Measurements from ENCODE around the gene PTPRN2.

Gene PTPRN2

GRCh38 chr7:158613481-158613880 lies 25.9 kb upstream of the PTPRN2 start:
- Histone ChIP-seq H3K27me3 (ENCODE audit: control insufficient read depth in 1 of 2, insufficient read depth in 2 of 2, low read length in 2 of 2) (no peaks in the 10 kb centered on the region), H3K4me3 (ENCODE audit: low read depth in 1 of 2, low read length in 2 of 2) (no peak overlapping the region), H3K4me1 (ENCODE audit: insufficient read depth, low read length) (no peaks in the 10 kb centered on the region), H3K36me3 (ENCODE audit: insufficient read depth, low read length) (no peaks in the 10 kb centered on the region), H3K9me3 (ENCODE audit: low read length) (no peaks in the 10 kb centered on the region), H3K9ac (ENCODE audit: low read length) (no peak overlapping the region), H3K27ac (ENCODE audit: low read depth, low read length) (no peak overlapping the region)

- no peak overlapping the region for H3K4me3 ChIP-seq (ENCODE audit: low read depth in 1 of 2, low read length in 2 of 2)
- no peaks in the 10 kb centered on the region for H3K27me3 ChIP-seq (ENCODE audit: control insufficient read depth in 1 of 2, insufficient read depth in 2 of 2, low read length in 2 of 2)
Observed at GRCh38 chr7:158612546-158612945, 24.9 kb upstream of the PTPRN2 start.

GRCh38 chr7:158611541-158611940 lies 23.9 kb upstream of the PTPRN2 start:
- no peak overlapping the region for H3K9ac ChIP-seq (ENCODE audit: low read length)
- H3K36me3 ChIP-seq (ENCODE audit: insufficient read depth, low read length), result no peaks in the 10 kb centered on the region
- H3K27ac ChIP-seq (ENCODE audit: low read depth, low read length), result no peak overlapping the region
- H3K27me3 ChIP-seq (ENCODE audit: control insufficient read depth in 1 of 2, insufficient read depth in 2 of 2, low read length in 2 of 2), result no peaks in the 10 kb centered on the region
- no peaks in the 10 kb centered on the region for H3K4me1 ChIP-seq (ENCODE audit: insufficient read depth, low read length)
- no peak overlapping the region for H3K4me3 ChIP-seq (ENCODE audit: low read depth in 1 of 2, low read length in 2 of 2)
- H3K9me3 ChIP-seq (ENCODE audit: low read length), result no peaks in the 10 kb centered on the region

More at GRCh38 chr7:158612546-158612945, 24.9 kb upstream of the PTPRN2 start:
- no peaks in the 10 kb centered on the region for H3K36me3 ChIP-seq (ENCODE audit: insufficient read depth, low read length)
- no peak overlapping the region for H3K9ac ChIP-seq (ENCODE audit: low read length)
- no peak overlapping the region for H3K27ac ChIP-seq (ENCODE audit: low read depth, low read length)
- H3K9me3 ChIP-seq (ENCODE audit: low read length), result no peaks in the 10 kb centered on the region
- H3K4me1 ChIP-seq (ENCODE audit: insufficient read depth, low read length), result no peaks in the 10 kb centered on the region

GRCh38 chr7:158609313-158609974 lies 21.8 kb upstream of the PTPRN2 start:
- no peaks in the 10 kb centered on the region for H3K27me3 ChIP-seq (ENCODE audit: control insufficient read depth in 1 of 2, insufficient read depth in 2 of 2, low read length in 2 of 2)
- no peaks in the 10 kb centered on the region for H3K9me3 ChIP-seq (ENCODE audit: low read length)
- no peak overlapping the region for H3K4me3 ChIP-seq (ENCODE audit: low read depth in 1 of 2, low read length in 2 of 2)
- H3K27ac ChIP-seq (ENCODE audit: low read depth, low read length), result no peak overlapping the region
- no peak overlapping the region for H3K9ac ChIP-seq (ENCODE audit: low read length)
- no peaks in the 10 kb centered on the region for H3K4me1 ChIP-seq (ENCODE audit: insufficient read depth, low read length)
- H3K36me3 ChIP-seq (ENCODE audit: insufficient read depth, low read length), result no peaks in the 10 kb centered on the region

- Histone ChIP-seq H3K36me3 (ENCODE audit: insufficient read depth, low read length) (no peaks in the 10 kb centered on the region), H3K9me3 (ENCODE audit: low read length) (no peaks in the 10 kb centered on the region), H3K9ac (ENCODE audit: low read length) (no peak overlapping the region), H3K4me3 (ENCODE audit: low read depth in 1 of 2, low read length in 2 of 2) (no peak overlapping the region), H3K27me3 (ENCODE audit: control insufficient read depth in 1 of 2, insufficient read depth in 2 of 2, low read length in 2 of 2) (no peaks in the 10 kb centered on the region), H3K4me1 (ENCODE audit: insufficient read depth, low read length) (no peaks in the 10 kb centered on the region), H3K27ac (ENCODE audit: low read depth, low read length) (no peak overlapping the region)
Observed at GRCh38 chr7:158607563-158607962, 19.9 kb upstream of the PTPRN2 start.

GRCh38 chr7:158606671-158607424 lies 19.2 kb upstream of the PTPRN2 start:
- Histone ChIP-seq H3K36me3 (ENCODE audit: insufficient read depth, low read length) (no peaks in the 10 kb centered on the region), H3K9me3 (ENCODE audit: low read length) (no peaks in the 10 kb centered on the region), H3K9ac (ENCODE audit: low read length) (no peak overlapping the region), H3K27ac (ENCODE audit: low read depth, low read length) (no peak overlapping the region), H3K4me1 (ENCODE audit: insufficient read depth, low read length) (no peaks in the 10 kb centered on the region), H3K27me3 (ENCODE audit: control insufficient read depth in 1 of 2, insufficient read depth in 2 of 2, low read length in 2 of 2) (no peaks in the 10 kb centered on the region), H3K4me3 (ENCODE audit: low read depth in 1 of 2, low read length in 2 of 2) (no peak overlapping the region)

GRCh38 chr7:158606129-158606528 lies 18.5 kb upstream of the PTPRN2 start:
- no peak overlapping the region for H3K27ac ChIP-seq (ENCODE audit: low read depth, low read length)
- no peak overlapping the region for H3K4me3 ChIP-seq (ENCODE audit: low read depth in 1 of 2, low read length in 2 of 2)
- no peak overlapping the region for H3K9ac ChIP-seq (ENCODE audit: low read length)
- H3K36me3 ChIP-seq (ENCODE audit: insufficient read depth, low read length), result no peaks in the 10 kb centered on the region
- no peaks in the 10 kb centered on the region for H3K4me1 ChIP-seq (ENCODE audit: insufficient read depth, low read length)
- no peaks in the 10 kb centered on the region for H3K27me3 ChIP-seq (ENCODE audit: control insufficient read depth in 1 of 2, insufficient read depth in 2 of 2, low read length in 2 of 2)
- no peaks in the 10 kb centered on the region for H3K9me3 ChIP-seq (ENCODE audit: low read length)

GRCh38 chr7:158603773-158604755 lies 16.4 kb upstream of the PTPRN2 start:
- no peak overlapping the region for H3K4me3 ChIP-seq (ENCODE audit: low read depth in 1 of 2, low read length in 2 of 2)
- H3K27ac ChIP-seq (ENCODE audit: low read depth, low read length), result no peak overlapping the region
- no peaks in the 10 kb centered on the region for H3K4me1 ChIP-seq (ENCODE audit: insufficient read depth, low read length)
- no peaks in the 10 kb centered on the region for H3K36me3 ChIP-seq (ENCODE audit: insufficient read depth, low read length)
- no peaks in the 10 kb centered on the region for H3K9me3 ChIP-seq (ENCODE audit: low read length)
- no peak overlapping the region for H3K9ac ChIP-seq (ENCODE audit: low read length)
- no peaks in the 10 kb centered on the region for H3K27me3 ChIP-seq (ENCODE audit: control insufficient read depth in 1 of 2, insufficient read depth in 2 of 2, low read length in 2 of 2)

- no peak overlapping the region for H3K9ac ChIP-seq (ENCODE audit: low read length)
- no peaks in the 10 kb centered on the region for H3K4me1 ChIP-seq (ENCODE audit: insufficient read depth, low read length)
- H3K4me3 ChIP-seq (ENCODE audit: low read depth in 1 of 2, low read length in 2 of 2), result no peak overlapping the region
- H3K9me3 ChIP-seq (ENCODE audit: low read length), result no peaks in the 10 kb centered on the region
- no peaks in the 10 kb centered on the region for H3K36me3 ChIP-seq (ENCODE audit: insufficient read depth, low read length)
- no peak overlapping the region for H3K27ac ChIP-seq (ENCODE audit: low read depth, low read length)
- no peaks in the 10 kb centered on the region for H3K27me3 ChIP-seq (ENCODE audit: control insufficient read depth in 1 of 2, insufficient read depth in 2 of 2, low read length in 2 of 2)
Observed at GRCh38 chr7:158602905-158603772, 15.5 kb upstream of the PTPRN2 start.

- no peaks in the 10 kb centered on the region for H3K27me3 ChIP-seq (ENCODE audit: control insufficient read depth in 1 of 2, insufficient read depth in 2 of 2, low read length in 2 of 2)
- H3K27ac ChIP-seq (ENCODE audit: low read depth, low read length), result no peak overlapping the region
- no peak overlapping the region for H3K9ac ChIP-seq (ENCODE audit: low read length)
- H3K4me1 ChIP-seq (ENCODE audit: insufficient read depth, low read length), result no peaks in the 10 kb centered on the region
- no peaks in the 10 kb centered on the region for H3K9me3 ChIP-seq (ENCODE audit: low read length)
- no peak overlapping the region for H3K4me3 ChIP-seq (ENCODE audit: low read depth in 1 of 2, low read length in 2 of 2)
- no peaks in the 10 kb centered on the region for H3K36me3 ChIP-seq (ENCODE audit: insufficient read depth, low read length)
Observed at GRCh38 chr7:158602041-158602440, 14.4 kb upstream of the PTPRN2 start.

Measured in muscle layer of colon (tissue), 2 donors.